HG03095 (cell line): Measurements from ENCODE around the gene DISC1.
"Not testable (repeated sequence)": the region's sequence is repeated elsewhere in the genome, so short reads cannot be mapped to it uniquely, and the experiment has no call there.

Source experiments
- ATAC-seq: cut with Tn5 transposase; IDR thresholded peaks from one replicate; pipeline ENCODE4 v1.9.1; 2021; ENCODE audit warnings: moderate library complexity; ENCODE audit not compliant: unreplicated experiment

The DISC1 gene

DNA sequence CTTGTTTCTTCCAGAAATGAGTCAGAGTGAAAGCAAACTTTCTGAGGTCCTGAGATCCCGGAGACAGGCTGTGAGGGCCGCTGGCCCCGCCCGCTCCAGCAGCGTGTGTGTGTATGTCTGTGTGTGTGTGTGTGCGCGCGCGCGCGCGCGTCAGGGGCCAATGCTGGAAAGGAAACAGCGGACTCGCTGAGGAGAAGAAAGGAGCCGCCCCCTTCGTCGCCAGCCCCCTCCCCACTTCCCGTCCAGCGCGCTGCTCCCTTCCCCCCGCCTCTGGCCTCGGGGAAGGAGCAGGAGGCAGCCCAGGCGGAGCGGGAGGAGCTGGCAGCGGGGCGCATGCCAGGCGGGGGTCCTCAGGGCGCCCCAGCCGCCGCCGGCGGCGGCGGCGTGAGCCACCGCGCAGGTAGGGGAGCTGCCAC, at the start of gene DISC1:
Gene DISC1, plus strand, starts transcription at position 256 of the 416 bp plus-strand sequence. Its CDS starts 78 bp downstream, at position 334.
- ATAC-seq, result peak; percentile 49

GRCh38 chr1:231576804-231577718, 49.5 kb upstream of the DISC1 start:
- no peak for ATAC-seq

- no peak for ATAC-seq
Measured at GRCh38 chr1:231580874-231581273, 45.7 kb upstream of the DISC1 start.

- no peak for ATAC-seq
Measured at GRCh38 chr1:231581859-231582258, 44.7 kb upstream of the DISC1 start.

DNA sequence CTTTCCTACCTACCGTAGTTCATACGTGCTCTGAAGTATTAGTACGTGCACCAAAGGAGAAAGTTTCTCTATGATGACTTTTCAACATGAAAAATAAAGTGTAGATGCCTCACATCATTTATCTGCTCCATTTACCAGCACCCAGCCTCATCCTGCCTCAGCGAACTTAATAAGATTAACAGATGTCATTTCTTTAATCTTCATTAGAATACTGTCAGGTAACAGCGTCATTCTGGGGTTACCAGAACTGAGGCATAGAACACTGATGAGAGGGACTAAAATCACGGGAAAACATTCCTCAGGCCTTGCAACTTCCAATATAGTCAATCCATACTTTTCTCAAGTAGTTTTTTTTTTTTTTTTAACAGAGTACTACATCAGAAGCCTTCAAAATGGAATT, 43.2 kb upstream of the DISC1 start:
- no peak for ATAC-seq

- ATAC-seq, result no peak
Measured at GRCh38 chr1:231584117-231584516, 42.5 kb upstream of the DISC1 start.

- ATAC-seq, result no peak
Measured at GRCh38 chr1:231584921-231585320, 41.7 kb upstream of the DISC1 start.

DNA sequence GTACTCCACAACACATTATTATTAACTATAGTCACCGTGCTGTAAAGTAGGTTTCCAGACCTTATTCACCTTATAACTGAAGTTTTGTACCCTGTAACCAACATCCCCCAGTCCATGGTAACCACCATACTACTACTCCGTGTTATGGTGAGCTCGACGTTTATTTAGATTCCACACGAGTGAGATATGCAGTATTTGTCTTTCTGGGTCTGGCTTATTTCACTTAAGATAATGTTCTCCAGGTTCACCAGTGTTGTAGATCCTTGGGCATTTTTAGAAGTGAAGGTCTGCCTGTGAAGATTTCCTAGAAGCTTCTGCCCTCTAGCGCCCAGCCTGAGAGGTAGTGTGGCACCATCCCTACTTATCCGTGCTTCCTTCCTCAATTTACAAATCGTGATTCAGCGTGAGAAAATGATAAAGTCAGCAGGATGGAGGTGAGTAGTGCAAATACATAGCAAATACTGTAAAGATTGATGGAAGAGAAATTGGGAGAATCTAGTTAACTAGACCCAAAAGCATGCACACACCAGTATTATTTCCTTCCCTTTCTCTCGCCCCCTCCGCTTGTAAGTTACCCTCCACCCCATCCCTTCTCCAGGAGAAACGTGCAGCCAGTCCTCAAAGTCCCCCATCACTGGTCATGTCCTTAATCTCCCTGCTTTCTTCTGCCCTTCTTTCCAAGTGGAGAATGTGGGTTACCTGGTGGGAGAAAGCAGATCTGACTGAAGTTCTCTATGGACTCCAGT, 36.0 kb upstream of the DISC1 start:
- ATAC-seq, result no peak

DNA sequence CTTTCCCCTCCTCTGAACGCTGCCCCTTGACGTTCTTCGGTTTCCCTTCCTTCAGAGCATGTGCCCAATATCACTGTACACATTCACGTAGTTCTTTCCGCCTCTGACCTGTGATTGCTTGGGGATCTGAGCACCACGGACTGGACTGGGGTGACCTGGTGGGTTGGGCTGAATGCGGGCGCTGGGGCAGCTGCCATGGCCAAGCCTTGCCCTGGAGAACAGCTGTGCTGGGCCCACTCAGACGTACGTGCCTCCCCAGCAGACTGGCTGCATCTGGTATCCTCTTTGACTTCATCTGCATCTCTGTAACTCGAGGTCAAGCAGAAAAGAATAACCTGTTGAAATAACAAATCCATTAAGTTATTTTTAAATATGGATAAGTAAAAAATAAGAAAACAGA, 35.1 kb upstream of the DISC1 start:
- no peak for ATAC-seq

GRCh38 chr1:231592809-231593208, 33.8 kb upstream of the DISC1 start:
- ATAC-seq, result no peak

- not testable (repeated sequence) for ATAC-seq
Measured at GRCh38 chr1:231593264-231593663, 33.3 kb upstream of the DISC1 start.

DNA sequence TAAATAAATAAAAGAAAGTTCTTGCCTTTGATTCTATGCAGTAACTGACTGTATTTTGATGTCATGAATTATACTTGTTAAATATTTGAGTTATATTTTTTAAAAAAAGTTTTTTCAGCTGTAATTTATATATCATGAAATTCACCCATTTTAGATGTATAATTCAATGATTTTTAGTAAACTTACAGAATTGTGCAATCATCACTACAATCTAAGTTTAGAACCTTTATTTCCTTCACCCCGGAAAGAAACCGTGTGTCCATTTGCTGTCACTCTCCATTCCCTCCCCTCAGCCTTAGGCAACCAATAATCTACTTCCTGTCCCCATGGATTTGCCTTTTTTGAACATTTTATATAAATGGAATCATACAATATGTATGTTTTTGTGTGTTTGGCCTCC, 32.5 kb upstream of the DISC1 start:
- ATAC-seq, result no peak

- no peak for ATAC-seq
Measured at GRCh38 chr1:231594749-231595148, 31.8 kb upstream of the DISC1 start.

- ATAC-seq, result no peak
Measured at GRCh38 chr1:231596337-231596791, 30.2 kb upstream of the DISC1 start.

- no peak for ATAC-seq
Measured at GRCh38 chr1:231597971-231598370, 28.6 kb upstream of the DISC1 start.

DNA sequence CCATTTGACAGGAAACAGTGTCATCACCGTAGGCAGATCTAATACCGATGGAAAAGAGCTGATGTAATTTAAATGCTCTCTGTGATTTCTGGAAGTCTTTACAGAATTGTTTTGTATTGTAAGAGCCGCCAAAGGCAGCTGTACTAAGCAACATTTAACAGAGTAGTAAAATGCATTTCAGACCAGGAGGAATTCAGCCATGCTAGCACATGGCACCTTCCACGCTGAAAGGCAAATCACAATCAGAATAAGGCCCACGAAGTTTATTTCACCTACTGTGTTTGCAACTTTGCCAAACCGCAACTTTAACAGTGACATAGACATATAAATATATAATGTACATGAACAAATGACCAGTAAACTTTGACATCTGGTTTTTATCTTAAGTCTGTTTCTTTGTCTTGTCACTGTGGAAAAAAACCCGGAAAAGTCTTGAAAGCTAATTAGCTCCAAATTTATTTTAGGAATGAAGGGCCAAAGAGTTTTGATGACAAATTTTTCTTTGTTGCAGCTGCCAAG, 26.1 kb upstream of the DISC1 start:
- no peak for ATAC-seq

- no peak for ATAC-seq
Measured at GRCh38 chr1:231601824-231602672, 24.5 kb upstream of the DISC1 start.

- no peak for ATAC-seq
Measured at GRCh38 chr1:231602673-231602984, 24.0 kb upstream of the DISC1 start.

DNA sequence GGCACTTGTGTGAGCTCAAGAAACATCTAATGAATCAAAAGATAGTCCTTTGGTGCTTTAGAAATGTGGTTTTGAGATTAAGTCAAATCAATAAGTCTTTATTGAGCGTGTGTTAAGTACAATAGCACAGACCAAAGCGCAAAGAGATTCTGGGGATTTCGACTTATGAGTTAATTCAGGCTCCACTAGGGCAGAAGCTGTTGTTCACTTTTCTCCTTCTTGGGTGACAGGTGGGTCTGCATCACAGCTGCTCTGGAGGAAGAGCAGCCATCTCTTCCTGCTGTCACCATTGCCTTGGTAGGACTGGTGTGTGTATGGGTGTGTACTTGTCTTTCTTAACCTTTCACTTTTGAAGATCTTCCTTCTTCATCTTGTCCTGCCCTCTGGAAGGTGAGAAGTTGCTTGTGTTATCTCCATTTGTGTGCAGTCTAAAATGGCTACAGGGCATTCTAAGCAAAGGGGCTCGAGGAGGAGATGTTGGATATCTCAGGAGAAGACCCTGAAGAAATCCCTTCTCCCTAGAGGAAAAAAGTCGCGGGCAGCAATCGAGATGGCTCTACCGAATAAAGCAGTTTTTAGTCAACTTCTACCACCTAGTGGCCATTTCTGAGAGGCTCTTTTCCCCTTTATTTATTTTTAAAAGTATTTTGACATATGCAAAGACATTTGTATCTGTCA, 22.9 kb upstream of the DISC1 start:
- ATAC-seq, result peak; percentile 72

- no peak for ATAC-seq
Measured at GRCh38 chr1:231604276-231604621, 22.3 kb upstream of the DISC1 start.
